IPS DF 6.9 (cell line): Measurements from ENCODE around the gene FRMPD4.

Experiments
- DNase-seq: peaks from one replicate; pipeline ENCODE4 v3.0.0-alpha.2; 2013; ENCODE audit warnings: low read depth, low spot score
- H3K27ac ChIP-seq: one replicate; pipeline ENCODE4 v1.5.1; 2013; ENCODE audit warnings: low read length, control low read depth
- H3K27me3 ChIP-seq: 2 replicates; pipeline ENCODE4 v1.6.1; 2013; ENCODE audit warnings: mild to moderate bottlenecking, low read length; ENCODE audit not compliant: control insufficient read depth, insufficient read depth
- H3K36me3 ChIP-seq: 2 replicates; pipeline ENCODE4 v1.6.1; 2013; ENCODE audit warnings: low read length; ENCODE audit not compliant: control insufficient read depth, insufficient read depth
- H3K4me1 ChIP-seq: 2 replicates; pipeline ENCODE4 v1.6.1; 2013; ENCODE audit warnings: low read length; ENCODE audit not compliant: control insufficient read depth, insufficient read depth
- H3K4me3 ChIP-seq: 2 replicates; pipeline ENCODE4 v1.5.1; 2013; ENCODE audit warnings: mild to moderate bottlenecking, low read length
- H3K9me3 ChIP-seq: 2 replicates; pipeline ENCODE4 v1.6.1; 2013; ENCODE audit warnings: low read length, inconsistent platforms; ENCODE audit not compliant: control insufficient read depth, insufficient read depth
- WGBS: extraction: QIAGEN DNeasy Blood & Tissue Kit; methylation state at CpG from one replicate; pipeline ENCODE4 v1.1.7; 2013; ENCODE audit warnings: mixed read lengths, missing lambda C conversion rate; ENCODE audit not compliant: insufficient read length, insufficient coverage; 5-methylcytosine and 5-hydroxymethylcytosine counted together

FRMPD4 gene

GRCh38 chrX:12138361-12139313 lies at the start of gene FRMPD4:
FRMPD4 (plus strand) TSS chrX:12138473; CDS start chrX:12138972, 499 bp downstream.
- Histone ChIP-seq H3K27ac (no peak within 1 kb of the TSS), H3K36me3 (no peaks in the 10 kb centered on the region), H3K27me3 (peaks cover 10% of the 10 kb centered on the region; the same call in 1 of the 2 replicates), H3K4me3 (peak within 1 kb of the TSS; percentile 74; the same call in 1 of the 2 replicates), H3K4me1 (no peaks in the 10 kb centered on the region), H3K9me3 (no peaks in the 10 kb centered on the region)
- no CpG with 5 or more reads among the region's 80 CpGs for WGBS
- no peak for DNase-seq

- Histone ChIP-seq H3K27me3 (no peaks in the 10 kb centered on the region), H3K9me3 (no peaks in the 10 kb centered on the region), H3K4me1 (no peaks in the 10 kb centered on the region), H3K4me3 (no peak overlapping the region), H3K36me3 (no peaks in the 10 kb centered on the region), H3K27ac (no peak overlapping the region)
- WGBS = no CpG with 5 or more reads among the region's 1 CpG
- DNase-seq = no peak
Measured at GRCh38 chrX:12089740-12090139, 48.5 kb upstream of the FRMPD4 start.

DNA sequence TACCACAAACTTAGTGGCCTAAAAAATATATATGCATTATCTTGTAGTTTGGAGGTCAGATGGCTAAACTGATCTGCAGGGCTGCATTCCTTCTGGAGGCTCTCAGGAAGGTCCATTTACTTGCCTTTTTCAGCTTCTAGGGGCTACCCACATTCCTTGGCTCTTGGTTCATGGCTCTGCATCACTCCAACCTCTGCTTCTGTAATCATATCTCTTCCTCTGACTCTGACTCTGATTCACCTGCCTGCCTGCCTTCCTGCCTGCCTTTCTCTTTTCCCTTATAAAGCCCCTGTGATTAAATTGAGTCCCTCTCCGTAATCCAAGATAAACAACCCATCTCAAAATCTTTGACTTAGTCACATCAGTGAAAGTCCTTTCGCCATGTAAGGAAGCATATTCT lies 25.0 kb upstream of the FRMPD4 start:
- Histone ChIP-seq H3K27ac (no peak overlapping the region), H3K36me3 (no peaks in the 10 kb centered on the region), H3K9me3 (no peaks in the 10 kb centered on the region), H3K27me3 (no peaks in the 10 kb centered on the region), H3K4me1 (no peaks in the 10 kb centered on the region), H3K4me3 (no peak overlapping the region)
- DNase-seq = no peak
- no CpG with 5 or more reads among the region's 2 CpGs for WGBS

DNA sequence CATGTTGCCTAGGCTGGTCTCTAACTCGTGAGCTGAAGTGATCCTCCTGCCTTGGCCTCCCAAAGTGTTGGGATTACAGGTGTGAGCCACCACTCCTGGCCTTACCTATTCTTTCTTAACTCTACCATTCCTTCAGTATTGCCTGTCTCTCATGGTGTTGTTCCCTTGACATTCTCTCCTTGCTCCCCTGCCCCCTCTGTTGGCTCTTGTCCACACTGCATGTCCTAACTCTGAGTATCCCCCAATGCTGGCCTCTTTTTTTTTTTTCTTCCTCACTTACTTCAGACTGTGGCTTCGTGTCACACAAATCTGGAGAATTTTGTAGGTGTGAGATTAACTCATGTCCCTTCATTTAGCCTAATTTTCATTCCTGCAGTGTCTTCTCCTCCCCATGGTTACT lies 22.9 kb upstream of the FRMPD4 start:
- no peaks in the 10 kb centered on the region for H3K27me3 ChIP-seq
- H3K9me3 ChIP-seq = no peaks in the 10 kb centered on the region
- WGBS = no CpG with 5 or more reads among the region's 2 CpGs
- H3K36me3 ChIP-seq = no peaks in the 10 kb centered on the region
- no peak overlapping the region for H3K4me3 ChIP-seq
- no peak overlapping the region for H3K27ac ChIP-seq
- no peak for DNase-seq
- no peaks in the 10 kb centered on the region for H3K4me1 ChIP-seq

GRCh38 chrX:12118134-12118533 lies 20.1 kb upstream of the FRMPD4 start:
- DNase-seq = no peak
- WGBS = no CpG with 5 or more reads among the region's 3 CpGs
- Histone ChIP-seq H3K36me3 (no peaks in the 10 kb centered on the region), H3K27ac (no peak overlapping the region), H3K4me3 (no peak overlapping the region), H3K4me1 (no peaks in the 10 kb centered on the region), H3K27me3 (no peaks in the 10 kb centered on the region), H3K9me3 (no peaks in the 10 kb centered on the region)

DNA sequence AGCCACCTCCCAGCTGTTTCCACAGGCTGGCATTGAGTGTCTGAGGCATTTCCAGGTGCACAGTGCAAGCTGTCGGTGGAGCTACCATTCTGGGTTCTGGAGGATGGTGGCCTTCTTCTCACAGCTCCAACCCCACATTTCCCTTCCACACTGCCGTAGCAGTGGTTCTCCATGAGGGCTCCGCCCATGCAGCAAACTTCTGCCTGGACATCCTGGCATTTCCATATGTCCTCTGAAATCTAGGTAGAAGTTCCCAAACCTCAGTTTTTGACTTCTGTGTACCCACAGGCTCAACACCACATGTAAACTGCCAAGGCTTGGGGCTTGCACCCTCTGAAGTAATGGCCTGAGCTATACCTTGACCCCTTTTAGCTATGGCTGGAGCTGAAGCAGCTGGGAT lies 10.3 kb upstream of the FRMPD4 start:
- Histone ChIP-seq H3K9me3 (no peaks in the 10 kb centered on the region), H3K27me3 (no peaks in the 10 kb centered on the region), H3K4me3 (no peak overlapping the region), H3K27ac (no peak overlapping the region), H3K4me1 (no peaks in the 10 kb centered on the region), H3K36me3 (no peaks in the 10 kb centered on the region)
- no CpG with 5 or more reads among the region's 3 CpGs for WGBS
- no peak for DNase-seq

DNA sequence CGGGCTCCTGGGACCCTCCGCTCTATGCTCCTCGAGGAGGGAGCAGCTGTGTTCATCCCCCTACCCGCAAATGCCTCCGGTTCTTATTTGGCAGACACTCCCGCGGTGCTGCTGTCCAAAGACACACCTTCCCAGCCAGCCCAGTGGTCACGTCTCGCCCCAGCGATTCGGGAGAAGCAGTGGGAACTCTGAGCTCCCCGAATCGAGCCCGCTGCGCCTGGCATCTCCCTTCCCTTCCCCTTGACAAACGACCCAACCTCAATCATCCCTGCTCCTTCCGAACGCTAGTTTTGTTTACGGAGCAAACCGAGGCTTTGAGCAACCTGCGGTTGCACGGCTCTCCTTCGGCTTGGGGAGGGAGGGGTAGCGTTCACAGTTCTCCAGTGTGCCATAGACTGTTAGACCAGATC lies 317 bp upstream of the FRMPD4 start:
- H3K27me3 ChIP-seq = peaks cover 10% of the 10 kb centered on the region; the same call in 1 of the 2 replicates
- H3K4me3 ChIP-seq = peak overlapping the region; percentile 74; the same call in 1 of the 2 replicates
- no peak for DNase-seq

GRCh38 chrX:12139934-12140611 lies 1.8 kb downstream of the FRMPD4 start:
- WGBS = no CpG with 5 or more reads among the region's 4 CpGs
- Histone ChIP-seq H3K27me3 (peaks cover 10% of the 10 kb centered on the region; the same call in 1 of the 2 replicates), H3K27ac (no peak overlapping the region), H3K9me3 (no peaks in the 10 kb centered on the region), H3K36me3 (no peaks in the 10 kb centered on the region), H3K4me1 (no peaks in the 10 kb centered on the region), H3K4me3 (no peak overlapping the region)
- DNase-seq = no peak

More for the DNA sequence above, 317 bp upstream of the FRMPD4 start:
- Histone ChIP-seq H3K4me1 (no peaks in the 10 kb centered on the region), H3K36me3 (no peaks in the 10 kb centered on the region), H3K9me3 (no peaks in the 10 kb centered on the region), H3K27ac (no peak overlapping the region)
- WGBS = no CpG with 5 or more reads among the region's 24 CpGs

DNA sequence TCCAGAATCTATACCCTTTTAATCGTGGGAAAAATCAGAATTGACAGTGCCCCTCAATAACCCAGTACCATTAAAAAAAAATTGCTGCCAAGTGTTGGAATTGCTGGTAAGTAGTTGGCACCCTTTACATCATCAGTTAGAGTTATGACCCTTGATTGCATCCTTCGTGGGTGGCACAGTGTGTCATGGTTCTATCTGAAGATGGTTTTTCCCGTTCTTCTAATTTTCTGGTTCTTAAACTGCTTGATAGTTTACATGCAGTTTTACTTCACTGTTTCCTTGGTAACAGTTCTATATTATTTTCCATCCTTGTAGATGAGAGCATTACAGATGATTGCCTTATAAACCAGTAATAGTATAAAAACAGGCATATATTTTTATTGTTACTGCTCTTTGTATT lies 3.2 kb downstream of the FRMPD4 start:
- no peaks in the 10 kb centered on the region for H3K36me3 ChIP-seq
- WGBS = no CpG with 5 or more reads among the region's 3 CpGs
- no peak for DNase-seq
- no peak overlapping the region for H3K27ac ChIP-seq
- no peak overlapping the region for H3K4me3 ChIP-seq
- H3K4me1 ChIP-seq = no peaks in the 10 kb centered on the region
- H3K27me3 ChIP-seq = peaks cover 10% of the 10 kb centered on the region; the same call in 1 of the 2 replicates
- no peaks in the 10 kb centered on the region for H3K9me3 ChIP-seq

GRCh38 chrX:12142661-12143060 lies 4.4 kb downstream of the FRMPD4 start:
- Histone ChIP-seq H3K27ac (no peak overlapping the region), H3K36me3 (no peaks in the 10 kb centered on the region), H3K4me3 (no peak overlapping the region), H3K9me3 (no peaks in the 10 kb centered on the region), H3K4me1 (no peaks in the 10 kb centered on the region), H3K27me3 (peaks cover 7% of the 10 kb centered on the region; the same call in 1 of the 2 replicates)
- no CpG with 5 or more reads among the region's 4 CpGs for WGBS
- no peak for DNase-seq
